GM18505 (cell line): Measurements from ENCODE around the gene P2RY11.
A peak's percentile ranks its signal among the peaks of the same experiment; 100 is the strongest.

Experiments used
- ATAC-seq: cut with Tn5 transposase; IDR thresholded peaks from one replicate; pipeline ENCODE4 v1.9.1; 2021; ENCODE audit not compliant: unreplicated experiment
- POLR2A ChIP-seq: IDR thresholded peaks from 4 replicates; pipeline ENCODE4 v1.6.1; 2011; ENCODE audit warnings: borderline replicate concordance; ENCODE audit not compliant: insufficient read depth, insufficient read length; ENCODE audit errors: extremely low read depth

Gene P2RY11

GRCh38 chr19:10102787-10103236, 8.7 kb upstream of the P2RY11 start:
- ATAC-seq: peak; percentile 36
- TF ChIP-seq POLR2A: peak; percentile 2

DNA sequence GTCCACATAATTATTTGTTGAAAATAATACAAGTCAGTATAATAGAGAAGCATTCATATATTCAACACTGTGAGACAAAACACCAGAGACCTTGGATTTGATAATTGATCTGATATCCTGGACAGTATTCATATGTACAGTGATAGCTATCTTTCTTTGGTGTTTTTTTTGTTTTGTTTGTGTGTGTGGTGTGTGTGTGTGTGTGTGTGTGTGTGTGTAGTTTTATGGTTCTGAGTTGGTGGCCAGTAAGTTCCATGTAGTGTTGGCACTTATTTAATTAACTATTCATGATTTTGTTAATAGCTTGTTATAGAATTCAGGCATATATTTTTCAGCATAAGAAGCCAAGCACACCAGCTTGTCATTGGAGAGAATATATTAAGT, 7.4 kb upstream of the P2RY11 start:
- no peak for ATAC-seq
- TF ChIP-seq POLR2A: no peak

GRCh38 chr19:10104665-10105508, 6.6 kb upstream of the P2RY11 start:
- peak; percentile 37 for ATAC-seq
- TF ChIP-seq POLR2A: peak; percentile 59

DNA sequence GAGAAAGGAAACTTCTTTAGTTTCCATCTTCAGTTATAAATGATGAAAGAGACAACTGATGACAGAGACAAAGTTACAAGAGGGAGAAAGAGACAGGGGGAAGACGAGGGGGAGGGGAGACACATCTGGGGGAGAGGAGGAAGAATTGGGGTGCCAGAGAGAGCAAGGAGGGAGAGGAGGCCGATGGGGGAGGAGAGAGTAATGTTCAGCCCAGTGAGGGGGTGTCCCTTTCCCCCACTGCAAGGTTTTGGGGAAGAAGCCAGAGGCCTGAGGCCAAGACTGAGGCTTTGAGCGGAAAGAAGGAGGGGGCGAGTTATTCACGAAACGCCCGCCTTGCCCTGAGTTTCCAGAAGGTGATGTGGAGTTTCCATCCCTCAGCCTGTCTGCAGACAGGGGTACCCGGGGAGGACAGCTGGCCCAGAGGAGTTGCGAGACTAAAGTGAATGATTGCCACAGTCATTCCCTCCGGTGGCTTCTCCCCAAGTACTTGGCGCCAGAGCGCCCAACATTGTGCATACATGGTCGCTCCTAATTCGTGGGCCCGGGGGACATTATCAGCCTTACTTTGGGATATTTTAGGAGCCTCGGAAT, 5.9 kb upstream of the P2RY11 start:
- TF ChIP-seq POLR2A: peak; percentile 51
- ATAC-seq: peak; percentile 23

- peak; percentile 75 for TF ChIP-seq POLR2A
- peak; percentile 52 for ATAC-seq
Measured at GRCh38 chr19:10106100-10106936, 5.2 kb upstream of the P2RY11 start, which contains the start of gene PPAN. Gene PPAN, plus strand, starts transcription at chr19:10106362. Its CDS starts 33 bp downstream, at chr19:10106395.

- ATAC-seq: no peak
- no peak for TF ChIP-seq POLR2A
Measured at GRCh38 chr19:10107254-10107653, 4.2 kb upstream of the P2RY11 start.

DNA sequence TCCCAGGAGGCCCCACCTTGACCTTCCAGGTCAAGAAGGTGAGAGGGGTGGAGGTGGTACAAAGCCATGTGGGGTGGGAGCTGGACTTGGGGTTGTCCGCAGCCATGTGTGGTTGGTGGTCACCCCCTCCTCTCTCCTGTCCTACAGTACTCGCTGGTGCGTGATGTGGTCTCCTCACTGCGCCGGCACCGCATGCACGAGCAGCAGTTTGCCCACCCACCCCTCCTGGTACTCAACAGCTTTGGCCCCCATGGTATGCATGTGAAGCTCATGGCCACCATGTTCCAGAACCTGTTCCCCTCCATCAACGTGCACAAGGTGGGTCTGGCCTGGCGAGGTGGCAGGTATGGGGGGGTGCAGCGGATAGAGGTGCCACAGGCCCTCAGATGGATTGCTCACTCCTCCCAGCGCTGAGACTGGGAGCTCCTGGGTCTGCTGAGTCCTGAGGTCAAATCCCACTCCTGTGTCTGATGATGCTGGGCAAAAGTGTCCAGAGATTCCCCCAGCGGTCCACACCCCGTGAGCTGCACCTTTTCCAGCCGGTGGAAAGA, 3.6 kb upstream of the P2RY11 start:
- no peak for ATAC-seq
- TF ChIP-seq POLR2A: no peak

DNA sequence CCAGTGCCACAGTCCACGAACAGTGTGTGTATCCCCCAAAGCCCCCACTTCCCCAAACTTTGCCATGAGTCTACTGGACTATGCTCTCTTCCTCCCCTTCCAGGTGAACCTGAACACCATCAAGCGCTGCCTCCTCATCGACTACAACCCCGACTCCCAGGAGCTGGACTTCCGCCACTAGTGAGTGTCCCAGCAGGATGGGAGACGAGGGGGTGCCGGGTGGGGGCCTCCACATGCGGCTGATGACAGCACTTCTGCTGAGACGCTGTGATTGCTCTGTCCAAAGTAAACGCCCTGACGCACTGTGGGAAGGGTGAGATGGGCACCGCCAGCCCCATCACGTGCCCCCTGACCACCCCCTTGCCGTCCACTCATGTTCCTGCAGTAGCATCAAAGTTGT, 2.0 kb upstream of the P2RY11 start:
- no peak for TF ChIP-seq POLR2A
- no peak for ATAC-seq

DNA sequence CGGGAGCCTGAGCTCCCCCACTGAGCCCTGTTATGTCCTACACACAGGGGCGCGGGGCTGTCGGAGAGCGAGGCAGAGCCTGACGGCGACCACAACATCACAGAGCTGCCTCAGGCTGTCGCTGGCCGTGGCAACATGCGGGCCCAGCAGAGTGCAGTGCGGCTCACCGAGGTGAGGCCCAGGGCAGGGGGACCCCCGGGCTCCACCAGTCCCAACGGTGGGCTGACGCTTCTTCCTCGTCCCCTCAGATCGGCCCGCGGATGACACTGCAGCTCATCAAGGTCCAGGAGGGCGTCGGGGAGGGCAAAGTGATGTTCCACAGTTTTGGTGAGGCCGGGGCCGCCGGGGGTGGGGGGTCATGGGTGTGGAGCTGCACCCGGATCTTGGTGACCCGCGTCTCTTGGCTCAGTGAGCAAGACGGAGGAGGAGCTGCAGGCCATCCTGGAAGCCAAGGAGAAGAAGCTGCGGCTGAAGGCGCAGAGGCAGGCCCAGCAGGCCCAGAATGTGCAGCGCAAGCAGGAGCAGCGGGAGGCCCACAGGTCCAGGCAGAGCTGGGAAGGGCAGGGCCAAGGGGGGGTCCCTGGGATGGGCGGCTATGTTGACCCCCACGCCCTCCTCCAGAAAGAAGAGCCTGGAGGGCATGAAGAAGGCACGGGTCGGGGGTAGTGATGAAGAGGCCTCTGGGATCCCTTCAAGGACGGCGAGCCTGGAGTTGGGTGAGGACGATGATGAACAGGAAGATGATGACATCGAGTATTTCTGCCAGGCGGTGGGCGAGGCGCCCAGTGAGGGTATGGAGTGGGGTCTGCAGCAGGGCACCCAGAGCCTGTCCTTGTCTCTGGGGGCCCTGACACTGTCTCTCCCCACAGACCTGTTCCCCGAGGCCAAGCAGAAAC, 1.2 kb upstream of the P2RY11 start:
- no peak for ATAC-seq
- TF ChIP-seq POLR2A: no peak

DNA sequence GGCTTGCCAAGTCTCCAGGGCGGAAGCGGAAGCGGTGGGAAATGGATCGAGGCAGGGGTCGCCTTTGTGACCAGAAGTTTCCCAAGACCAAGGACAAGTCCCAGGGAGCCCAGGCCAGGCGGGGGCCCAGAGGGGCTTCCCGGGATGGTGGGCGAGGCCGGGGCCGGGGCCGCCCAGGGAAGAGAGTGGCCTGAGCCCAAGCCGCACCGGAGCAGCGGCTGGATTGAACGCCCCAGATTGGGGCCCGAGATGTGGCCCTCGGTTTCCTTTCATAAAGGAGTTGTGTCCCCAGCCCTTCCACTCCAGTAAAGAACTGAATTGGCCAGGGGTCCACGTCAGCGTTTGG, 548 bp upstream of the P2RY11 start:
- no peak for ATAC-seq
- TF ChIP-seq POLR2A: no peak

GRCh38 chr19:10112037-10112761, 706 bp downstream of the P2RY11 start:
- ATAC-seq: no peak
- peak; percentile 33 for TF ChIP-seq POLR2A
